GM18499 (cell line): ENCODE data around the gene ZMYM2.

ENCODE experiments used
- ATAC-seq: cut with Tn5 transposase; IDR thresholded peaks from one replicate; pipeline ENCODE4 v1.9.1; 2021; ENCODE audit warnings: moderate number of reproducible peaks; ENCODE audit not compliant: insufficient read depth, unreplicated experiment

ZMYM2 gene

DNA sequence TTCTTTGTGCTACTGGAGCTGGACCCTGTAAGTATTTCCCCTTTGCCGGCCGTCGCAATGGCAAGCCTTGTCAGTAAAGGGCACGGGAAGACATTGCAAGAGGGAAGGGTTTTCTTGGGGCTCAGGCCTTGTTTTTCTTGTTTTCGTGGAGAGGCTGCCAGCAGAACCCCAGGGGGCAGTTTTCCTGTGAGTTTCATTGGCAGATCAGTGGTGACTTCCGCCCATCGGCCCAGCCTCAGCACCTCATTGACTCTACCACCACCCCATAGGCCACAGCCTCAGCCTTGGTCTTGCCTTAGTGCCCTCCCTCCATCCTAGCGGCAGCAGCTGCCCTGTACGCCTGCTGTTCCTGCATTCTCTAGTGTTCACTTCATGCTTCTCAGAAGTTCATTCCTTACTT, 140.8 kb downstream of the ZMYM2 start:
- no peak for ATAC-seq

DNA sequence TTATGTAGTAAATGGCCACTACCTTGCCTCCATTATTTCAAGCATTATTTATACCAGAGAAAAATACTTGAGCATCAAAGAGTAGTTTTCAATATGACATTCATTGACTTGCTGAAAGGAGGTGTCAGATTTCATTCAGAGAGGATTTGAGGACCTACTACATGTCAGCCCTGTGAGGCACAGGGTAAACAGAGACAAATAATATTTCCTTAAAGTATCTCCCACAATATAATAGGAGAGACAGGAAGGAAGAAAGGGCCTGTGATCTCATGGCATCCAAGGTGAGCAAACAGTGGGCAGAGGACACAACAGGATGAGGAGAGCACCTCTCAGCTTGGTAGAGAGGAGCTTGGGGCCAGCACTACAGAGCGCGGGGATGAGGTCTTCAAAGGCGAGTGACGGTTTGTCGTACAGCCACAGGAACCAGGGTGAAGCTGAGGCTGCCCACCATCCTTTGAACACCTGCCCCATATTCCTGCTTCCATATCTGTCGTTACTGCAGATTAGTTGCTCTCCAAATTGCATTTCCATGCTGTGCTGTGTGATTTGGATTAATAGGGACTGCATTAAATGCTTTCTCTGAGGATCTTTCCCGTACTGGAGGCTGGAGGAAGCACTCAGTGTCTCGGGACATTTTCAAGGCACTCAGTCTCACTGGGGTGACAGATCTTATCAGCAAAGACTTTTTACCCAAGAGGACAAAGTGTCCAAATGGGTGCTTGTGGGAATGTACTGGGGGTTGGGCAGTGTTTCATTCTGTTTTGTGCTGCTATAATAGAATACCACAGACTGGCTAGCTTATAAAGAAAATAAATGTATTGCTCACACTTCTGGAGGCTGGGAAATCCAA, 143.2 kb downstream of the ZMYM2 start:
- no peak for ATAC-seq

DNA sequence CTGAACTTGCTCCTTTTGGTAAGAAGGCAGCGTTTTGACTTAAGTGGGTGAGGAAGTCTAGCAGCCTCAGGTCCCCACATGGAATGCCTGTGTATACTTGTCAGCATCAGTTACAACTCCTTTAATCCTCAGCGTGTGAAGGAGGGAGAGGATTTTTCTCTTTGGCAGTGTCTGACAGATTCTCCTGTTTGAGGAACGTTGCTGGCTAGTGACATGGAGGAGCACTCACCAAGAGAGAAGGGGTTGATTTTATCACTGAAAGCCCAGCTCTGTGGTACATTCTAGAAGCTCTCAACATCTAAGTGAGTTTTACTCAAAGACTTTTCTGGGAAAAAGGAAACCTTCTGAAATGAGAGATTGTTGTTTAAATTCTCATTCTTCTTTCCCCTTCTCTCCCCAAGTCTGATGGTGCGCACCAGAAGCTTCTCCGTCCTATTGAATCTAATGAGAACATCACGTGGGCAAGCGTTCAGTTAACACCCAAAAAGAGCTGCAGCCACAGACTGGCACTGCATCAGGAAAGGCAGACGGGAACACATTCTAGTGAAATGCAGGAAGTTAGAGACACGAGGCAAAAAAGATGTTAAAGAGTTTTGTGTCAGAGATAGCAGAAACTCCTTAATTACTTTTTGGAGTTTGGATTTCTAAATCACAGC, 144.1 kb downstream of the ZMYM2 start:
- no peak for ATAC-seq

DNA sequence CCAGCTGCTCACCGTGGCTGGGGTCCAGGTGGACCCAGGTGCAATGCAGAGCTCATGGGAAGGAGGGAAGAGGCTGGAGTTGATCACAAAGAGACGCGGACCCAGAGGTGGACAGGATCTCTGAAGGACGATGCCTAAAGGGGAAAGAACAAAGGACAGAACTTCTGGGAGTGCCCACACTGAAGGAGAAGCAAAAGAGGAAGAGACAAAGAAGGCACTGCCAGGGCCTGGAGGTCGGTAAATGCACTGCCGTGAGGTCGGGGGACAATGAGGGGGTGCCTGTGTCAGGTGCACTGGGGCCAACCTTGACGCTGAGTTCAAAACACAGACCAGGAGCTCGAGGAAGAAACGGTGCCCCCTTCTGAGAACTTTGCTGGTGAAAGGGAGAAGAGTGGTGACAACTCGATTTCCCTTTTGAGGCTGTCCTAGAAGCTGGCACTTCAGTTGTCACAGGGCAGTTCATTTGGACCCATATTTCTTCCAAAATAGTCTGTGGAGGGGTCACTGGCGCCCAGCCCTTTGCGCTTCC, 146.7 kb downstream of the ZMYM2 start:
- no peak for ATAC-seq

DNA sequence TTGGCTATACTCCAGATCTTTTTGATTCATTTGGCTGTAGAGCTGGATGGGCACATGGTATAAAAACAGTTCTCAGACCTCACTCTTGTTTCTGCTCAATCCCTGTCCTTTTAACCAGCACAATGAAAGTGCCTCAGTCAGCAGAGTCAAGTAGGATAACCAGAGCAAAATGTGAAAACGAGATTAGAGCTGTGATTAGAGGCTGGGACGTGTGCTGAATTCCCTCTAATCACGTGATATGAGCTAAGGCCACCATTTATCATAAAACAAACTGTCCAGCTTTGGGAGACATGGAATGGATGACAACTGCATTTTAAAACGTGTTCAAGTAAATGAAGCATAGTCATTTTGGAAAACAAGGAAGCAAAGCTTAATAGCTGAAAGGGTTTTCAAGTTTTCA, 148.2 kb downstream of the ZMYM2 start:
- no peak for ATAC-seq

DNA sequence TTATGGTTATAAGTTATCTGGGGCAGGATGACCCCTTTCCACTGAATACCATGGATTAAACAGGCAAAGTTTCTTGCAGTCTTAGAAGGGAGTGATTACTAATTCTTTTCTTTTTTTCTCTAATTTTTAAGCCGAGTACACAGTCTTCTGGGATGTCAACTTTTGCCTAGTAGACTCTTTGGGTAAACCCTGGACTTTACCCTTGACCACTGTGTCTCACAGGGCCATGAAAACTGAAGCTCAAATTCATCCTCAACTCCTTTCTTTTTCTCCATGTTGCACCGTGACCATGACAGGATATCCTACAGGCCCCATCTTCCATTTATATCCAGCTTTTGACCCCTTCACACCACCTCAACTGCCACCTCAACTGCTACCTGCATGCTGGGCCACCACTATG, 150.5 kb downstream of the ZMYM2 start:
- no peak for ATAC-seq

DNA sequence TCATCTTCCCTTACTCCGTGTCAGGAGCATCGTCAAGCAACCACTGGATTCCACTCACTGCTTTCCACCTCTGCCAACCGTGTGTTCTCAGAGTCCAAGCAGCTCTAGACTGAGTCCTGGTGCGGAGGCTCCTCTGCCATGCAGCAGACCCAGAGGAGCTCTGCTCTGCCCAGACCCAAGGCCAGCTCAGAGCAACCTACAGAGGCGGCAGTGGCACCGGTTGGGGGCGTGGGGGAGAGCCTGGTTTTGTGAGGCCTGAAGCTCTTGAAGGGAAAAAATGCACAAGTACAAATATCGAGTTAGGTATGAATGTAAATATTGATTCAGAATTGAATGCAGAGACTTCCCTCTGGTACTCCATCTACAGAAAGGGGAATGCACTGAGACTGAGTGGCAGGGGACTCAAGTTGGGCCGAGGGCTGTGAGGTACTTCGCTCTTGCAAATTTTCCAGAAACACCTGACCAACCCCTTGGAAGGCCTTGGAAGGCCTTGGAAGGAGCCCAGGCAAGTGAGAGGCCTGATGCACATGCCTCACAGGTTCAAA, 155.6 kb downstream of the ZMYM2 start:
- ATAC-seq, result no peak

DNA sequence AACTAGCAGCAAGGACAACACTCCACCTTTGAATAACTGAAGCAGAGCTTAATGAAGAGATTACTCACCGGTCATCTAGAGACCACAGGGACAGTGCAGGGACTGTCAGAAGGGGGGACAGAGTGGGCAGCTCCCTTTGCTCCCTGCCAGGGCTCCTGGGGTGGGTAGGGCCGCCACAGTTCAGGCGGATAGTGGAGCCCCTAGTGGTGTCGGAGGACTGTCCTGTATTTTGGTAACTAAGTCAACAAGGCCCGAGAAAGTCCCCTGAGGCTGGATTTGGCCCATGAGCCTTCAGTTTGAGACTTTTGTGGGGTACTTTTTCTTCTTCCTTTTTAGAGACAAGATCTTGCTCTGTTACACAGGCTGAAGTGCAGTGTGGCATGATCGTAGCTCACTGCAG, 157.7 kb downstream of the ZMYM2 start:
- ATAC-seq, result no peak

DNA sequence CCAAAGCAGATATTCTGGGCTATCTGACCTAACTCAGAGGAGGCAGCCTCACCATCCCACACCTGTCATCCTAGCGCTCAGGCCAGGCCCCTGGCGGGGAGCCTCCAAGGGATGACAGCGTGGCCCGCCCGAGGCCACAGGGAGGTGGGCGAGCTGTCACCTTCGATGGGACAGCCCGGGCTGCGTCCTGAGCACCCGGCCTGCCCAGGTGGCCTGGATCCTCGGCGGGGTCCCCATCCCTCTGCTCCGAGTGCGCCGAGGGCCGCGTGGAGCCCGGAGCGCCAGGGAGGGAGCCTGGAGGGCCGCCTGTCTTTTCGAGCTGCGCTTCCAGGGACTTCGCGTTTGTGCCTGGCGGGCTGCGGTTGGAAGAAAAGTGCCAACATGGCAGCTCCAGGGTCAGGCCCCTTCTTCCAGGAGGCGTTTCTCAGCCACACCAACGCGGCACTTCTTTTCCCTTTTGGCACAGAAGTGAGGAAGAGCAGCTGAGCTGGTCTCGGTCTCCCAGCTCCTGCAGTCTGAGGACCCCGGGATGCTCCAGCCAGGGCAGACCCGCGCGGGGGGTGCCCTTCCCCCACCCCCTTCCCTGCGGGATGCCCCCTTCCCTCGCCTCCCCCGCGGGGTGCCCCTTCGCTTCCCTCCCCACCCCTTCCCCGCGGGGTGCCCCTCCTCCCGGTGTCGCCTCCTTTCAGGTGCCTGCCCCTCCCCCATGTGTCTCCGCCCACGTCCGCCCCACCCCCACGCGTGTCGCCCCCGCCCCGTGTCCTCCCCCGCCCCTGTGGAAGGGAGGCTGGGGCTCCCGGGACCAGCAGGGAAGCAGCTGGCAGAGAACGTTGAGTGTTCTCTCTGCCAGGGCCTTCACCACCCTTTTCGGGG, 160.0 kb downstream of the ZMYM2 start:
- ATAC-seq, result no peak

DNA sequence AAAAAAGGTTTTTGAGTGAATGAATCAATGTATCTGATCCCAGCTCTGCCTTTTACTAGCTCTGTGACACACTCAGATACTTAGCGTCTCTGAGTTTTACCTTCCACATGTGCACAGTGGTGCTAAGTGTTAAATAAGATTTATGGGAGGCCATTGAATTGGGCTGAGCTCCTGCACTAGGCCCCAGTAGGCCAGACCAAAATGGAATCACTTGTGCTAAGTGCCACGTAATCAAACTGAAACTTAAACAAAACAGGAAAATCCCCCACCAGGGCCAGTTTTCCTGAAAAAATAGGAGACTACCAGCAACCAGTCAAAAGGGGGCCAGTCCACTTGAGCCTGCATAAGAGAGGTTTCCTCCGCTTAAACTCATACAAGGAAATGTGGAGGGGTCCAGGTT, 161.4 kb downstream of the ZMYM2 start:
- ATAC-seq, result no peak

DNA sequence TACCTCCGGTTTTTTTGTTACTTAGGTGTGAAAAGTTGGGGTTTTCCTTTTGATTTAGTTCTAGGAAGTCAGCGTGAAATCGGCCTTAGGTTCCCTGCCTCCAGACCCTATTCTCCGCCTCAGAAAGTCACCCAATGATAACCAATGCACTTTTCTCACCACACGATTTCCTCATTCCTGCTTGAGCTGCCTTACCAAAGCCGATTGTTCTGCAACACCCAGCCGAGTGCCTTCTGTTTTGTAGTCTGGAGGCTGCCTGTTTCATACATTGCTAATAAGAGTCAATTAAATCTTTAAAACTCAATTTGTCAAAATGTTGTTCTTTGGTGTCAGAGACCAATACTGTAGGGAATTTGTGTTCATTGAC, 162.6 kb downstream of the ZMYM2 start:
- ATAC-seq, result no peak

DNA sequence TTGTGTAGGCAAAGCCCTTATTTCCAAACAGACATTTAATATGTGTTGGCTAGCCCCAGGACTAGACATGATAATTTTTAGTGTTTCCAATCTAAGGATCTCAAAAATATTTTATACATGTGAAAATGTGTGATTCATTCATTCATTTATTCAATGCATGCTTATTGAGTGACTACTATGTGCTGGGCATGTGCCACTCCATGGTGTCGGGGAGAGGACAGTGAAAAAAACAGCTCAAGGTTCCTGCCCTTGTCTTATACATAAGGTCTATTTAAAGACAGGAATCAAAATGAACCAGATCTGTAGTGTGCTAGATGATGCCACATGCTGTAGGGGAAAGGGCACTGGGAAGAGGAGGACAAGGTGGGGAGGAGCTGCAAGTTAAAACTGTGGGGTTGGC, 165.8 kb downstream of the ZMYM2 start:
- ATAC-seq, result no peak

DNA sequence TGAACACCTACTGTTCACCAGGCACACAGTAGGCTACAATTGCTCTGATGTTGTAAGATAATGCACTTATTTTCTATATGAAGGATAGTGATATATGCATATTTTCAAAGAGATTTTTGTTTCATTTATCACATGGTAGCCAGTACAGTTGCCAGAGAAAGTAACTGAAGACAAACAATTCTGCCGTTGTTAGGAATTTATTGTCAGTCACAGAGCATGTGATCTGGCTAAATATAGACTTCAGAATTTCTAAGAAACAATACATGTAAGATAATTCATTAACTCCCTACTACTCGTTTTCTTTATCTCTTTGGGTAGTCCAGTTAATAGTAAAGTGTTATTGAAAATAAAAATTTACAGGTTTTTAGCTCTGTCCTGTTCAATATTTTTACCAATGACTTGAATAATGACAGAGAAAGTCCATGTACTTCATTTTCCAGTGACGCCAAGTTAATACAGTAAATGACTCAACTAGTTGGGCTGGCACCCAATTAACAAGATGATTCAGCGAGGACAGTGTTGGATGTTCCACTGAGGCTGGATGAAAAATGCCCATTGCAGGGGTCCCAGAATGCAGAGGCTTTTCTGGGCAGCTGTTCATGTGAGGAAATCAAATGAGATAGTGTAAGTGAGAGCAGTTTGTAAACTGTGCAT, 166.7 kb downstream of the ZMYM2 start:
- ATAC-seq, result no peak

DNA sequence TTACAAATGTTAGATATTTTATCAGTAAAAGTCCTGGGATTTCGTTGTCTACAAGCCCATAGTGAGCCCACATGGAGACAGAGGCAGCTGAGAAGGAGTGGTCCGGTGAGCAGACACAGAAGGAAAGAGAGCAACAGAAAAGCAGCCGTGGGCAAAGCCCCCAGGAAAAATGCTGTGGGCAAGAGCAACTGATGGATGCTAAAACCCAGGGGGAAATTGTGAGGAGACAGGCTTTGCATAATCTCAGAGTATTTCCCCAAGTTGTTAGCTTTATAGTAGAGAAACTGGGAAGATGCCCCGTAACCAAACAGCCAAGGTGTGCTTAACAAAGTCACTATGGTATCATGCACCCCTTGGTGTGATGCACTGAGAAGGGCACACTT, 167.2 kb downstream of the ZMYM2 start:
- no peak for ATAC-seq

DNA sequence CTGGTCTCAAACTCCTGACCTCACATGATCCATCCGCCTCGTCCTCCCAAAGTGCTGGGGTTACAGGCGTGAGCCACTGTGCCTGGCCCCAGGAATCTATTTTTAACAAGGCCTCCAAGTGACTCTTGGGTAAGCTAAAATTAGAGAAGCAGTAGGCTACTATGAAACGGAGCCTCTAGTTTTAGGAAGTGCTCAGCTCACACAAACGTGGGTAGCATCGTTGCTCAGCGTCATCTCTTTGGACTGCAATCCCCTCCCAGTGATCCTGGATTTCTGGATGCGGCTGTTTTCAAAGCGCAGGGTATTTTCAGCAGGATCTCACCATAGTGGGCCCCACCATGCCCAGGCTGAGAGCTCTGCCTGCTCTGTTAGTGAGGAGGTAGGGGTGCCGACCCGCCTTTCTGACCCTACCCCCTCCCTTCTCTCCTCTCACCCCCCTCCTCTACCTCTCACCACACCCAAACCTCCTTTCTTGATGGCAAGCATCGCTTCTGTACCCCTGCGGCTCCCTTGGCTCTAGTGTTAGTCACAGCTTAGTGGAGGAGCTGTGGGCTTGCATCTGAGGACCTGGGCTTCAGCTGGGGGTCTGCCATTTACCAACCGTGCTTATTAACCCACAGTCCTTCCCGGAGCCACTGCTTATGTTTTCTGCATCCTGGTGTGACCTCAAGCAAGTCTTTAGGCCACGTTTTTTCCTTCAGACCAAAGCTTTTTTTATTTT, 168.2 kb downstream of the ZMYM2 start:
- ATAC-seq, result no peak

DNA sequence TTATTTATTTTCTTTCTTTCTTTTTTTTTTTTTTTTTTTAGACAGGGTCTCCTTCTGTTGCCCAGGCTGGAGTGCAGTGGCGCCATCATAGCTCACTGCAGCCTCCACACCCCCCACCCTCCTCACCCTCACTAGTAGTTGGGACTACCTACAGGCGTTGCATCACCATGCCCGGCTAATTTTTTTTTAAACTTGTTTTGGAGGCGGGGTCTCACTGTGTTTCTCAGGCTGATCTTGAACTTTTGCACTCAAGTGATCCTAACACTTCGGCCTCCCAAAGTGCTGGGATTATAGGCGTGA, 168.7 kb downstream of the ZMYM2 start:
- ATAC-seq, result no peak

DNA sequence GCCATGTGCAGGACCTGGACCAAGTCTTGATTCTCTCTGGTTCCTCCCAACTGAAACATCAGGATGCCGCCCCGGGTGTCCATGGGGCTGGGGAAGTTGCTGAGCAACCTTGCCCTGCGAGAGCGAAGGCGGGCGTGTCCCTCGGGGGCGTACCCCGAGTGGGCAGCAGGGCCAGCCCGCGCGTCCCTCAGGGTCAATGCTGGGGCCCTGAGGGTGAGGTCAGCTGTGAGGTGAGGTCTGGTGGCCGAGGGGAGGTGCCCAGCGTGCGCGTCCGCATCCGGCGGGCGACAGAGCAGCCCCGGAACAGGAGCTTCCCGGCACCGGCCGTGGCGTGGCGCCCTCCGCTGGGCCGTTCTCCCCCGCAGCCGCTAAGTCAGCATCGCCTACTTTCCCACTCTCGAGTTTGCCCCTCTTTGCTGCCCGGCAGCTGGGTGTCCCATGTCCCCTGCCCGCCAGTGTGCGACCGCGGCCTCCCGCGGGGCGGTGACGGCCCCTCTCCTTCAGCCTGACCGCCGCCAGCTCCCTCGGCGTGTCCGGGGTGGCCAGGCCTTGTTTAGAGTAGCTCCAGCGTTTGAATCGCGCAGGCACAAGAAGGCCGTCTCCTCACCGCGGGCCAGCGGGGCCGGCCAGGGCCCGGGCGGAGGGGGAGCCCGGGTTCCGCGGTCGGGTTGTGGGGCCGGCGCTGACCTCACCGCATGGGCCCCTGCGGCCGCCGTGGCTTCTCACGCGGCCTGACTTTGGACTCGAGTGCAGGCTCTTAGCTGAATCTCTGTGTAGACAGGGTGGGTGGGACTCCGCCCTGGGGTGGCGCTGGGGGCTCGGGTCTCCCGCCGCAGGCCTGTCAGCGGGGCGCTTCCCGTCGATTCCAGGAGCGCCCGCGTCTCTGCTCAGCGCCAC, 169.3 kb downstream of the ZMYM2 start:
- ATAC-seq, result no peak

DNA sequence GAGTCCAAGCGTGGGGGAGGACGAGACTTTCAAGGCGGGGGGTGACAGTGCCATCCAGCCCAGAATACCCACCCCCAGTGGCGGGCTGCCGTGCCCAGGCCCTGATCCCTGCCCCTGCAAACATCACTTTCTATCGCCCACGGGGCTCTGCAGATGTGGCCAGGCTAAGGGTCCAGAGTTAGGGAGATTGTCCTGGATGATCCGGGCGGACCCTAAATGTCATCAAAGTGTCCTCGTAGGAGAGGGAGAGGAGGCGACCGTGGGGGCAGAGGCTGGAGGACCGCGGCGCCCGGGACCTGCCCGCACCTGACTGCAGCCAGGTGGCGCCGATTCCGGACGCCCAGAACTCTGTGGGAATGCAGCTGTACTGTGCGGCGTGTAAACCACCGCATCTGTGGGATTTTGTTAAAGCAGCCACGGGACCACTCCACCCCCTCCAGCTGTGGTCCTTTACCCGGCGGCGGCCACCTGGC, 170.0 kb downstream of the ZMYM2 start:
- ATAC-seq, result no peak

DNA sequence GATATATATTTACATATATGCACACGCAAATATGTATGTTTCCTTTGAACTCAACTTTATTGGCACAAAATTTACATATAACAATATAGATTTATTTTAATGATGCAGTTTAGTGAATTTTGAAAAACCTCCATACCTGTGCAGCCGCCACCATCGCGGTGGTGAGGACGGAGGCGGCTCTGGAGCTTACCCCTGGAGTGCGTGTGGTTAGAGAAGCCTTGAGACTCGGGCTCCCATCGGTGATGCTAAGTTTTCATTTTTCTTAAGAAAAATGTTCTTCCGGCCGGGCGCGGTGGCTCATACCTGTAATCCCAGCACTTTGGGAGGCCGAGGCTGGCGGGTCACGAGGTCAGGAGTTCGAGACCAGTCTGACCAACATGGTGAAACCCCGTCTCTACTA, 170.5 kb downstream of the ZMYM2 start:
- no peak for ATAC-seq
